HG03439 (cell line): Measurements from ENCODE around the gene PKLR.
A peak's percentile ranks its signal among the peaks of the same experiment; 100 is the strongest.
"Not testable (repeated sequence)": the region's sequence is repeated elsewhere in the genome, so short reads cannot be mapped to it uniquely, and the experiment has no call there.

Source experiments
- ATAC-seq: cut with Tn5 transposase; IDR thresholded peaks from one replicate; pipeline ENCODE4 v1.9.1; 2021; ENCODE audit warnings: mild to moderate bottlenecking, moderate library complexity; ENCODE audit not compliant: unreplicated experiment

PKLR gene

DNA sequence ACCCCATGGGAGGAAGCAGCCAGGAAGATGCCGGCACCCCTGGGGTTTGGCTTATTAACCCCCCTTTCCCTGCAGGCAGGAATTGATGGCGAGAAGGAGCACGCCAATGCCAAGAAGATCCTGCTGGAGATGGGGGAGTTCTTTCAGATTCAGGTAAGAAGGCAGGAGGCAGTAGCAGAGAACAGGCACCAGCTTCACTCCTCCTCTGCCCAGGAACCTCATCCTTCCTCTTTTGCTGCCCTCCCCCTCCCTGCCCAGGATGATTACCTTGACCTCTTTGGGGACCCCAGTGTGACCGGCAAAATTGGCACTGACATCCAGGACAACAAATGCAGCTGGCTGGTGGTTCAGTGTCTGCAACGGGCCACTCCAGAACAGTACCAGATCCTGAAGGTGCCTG, 18.3 kb upstream of the PKLR start:
- no peak for ATAC-seq

DNA sequence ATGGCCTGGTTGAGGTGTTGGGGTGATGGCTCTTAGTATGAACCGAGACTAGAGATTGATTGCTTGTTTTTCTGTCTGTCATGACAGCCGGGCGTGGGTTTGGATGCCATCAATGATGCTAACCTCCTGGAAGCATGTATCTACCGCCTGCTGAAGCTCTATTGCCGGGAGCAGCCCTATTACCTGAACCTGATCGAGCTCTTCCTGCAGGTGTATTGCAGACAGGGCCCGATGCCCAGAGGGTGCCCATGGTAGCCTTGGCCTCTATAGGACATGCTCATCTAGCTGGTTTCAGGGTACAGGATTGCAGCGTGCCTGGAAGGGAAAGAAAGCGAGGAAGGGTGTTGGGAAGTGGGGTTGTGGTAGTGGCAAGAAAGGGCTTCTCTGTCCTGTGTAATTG, 16.8 kb upstream of the PKLR start:
- ATAC-seq = no peak

- ATAC-seq = no peak
Measured at GRCh38 chr1:155316922-155317321, 15.7 kb upstream of the PKLR start.

- no peak for ATAC-seq
Measured at GRCh38 chr1:155313261-155313660, 12.0 kb upstream of the PKLR start.

DNA sequence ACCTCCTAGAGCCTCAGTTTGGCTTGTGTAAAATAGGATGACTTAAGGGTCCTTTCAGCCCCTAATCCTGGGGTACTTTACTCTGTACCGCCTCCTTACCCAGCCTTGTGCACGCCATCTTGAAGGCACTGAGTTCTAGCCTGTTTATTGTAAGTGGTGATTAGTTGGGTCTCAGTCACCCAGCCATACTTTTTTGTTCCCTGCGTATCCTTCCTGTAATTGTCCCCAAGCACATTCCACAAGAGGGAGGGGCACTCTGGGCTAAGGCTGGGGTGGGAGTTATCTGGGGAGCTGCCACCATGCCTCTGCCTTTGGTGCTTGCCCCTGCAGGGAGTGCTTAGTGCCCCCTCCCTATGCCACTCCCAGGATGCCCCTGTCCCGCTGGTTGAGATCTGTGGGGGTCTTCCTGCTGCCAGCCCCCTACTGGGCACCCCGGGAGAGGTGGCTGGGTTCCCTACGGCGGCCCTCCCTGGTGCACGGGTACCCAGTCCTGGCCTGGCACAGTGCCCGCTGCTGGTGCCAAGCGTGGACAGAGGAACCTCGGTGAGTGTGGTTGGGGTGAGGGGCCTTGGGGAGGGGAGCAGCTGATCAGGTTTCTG, 8.3 kb upstream of the PKLR start:
- no peak for ATAC-seq

GRCh38 chr1:155308493-155309422, 7.5 kb upstream of the PKLR start, which contains the start of gene FDPS:
FDPS (plus strand) TSS chr1:155308866; CDS start chr1:155309790, 924 bp downstream.
- ATAC-seq = peak; percentile 92

GRCh38 chr1:155307247-155307740, 6.1 kb upstream of the PKLR start:
- no peak for ATAC-seq

GRCh38 chr1:155305881-155306391, 4.7 kb upstream of the PKLR start:
- no peak for ATAC-seq

DNA sequence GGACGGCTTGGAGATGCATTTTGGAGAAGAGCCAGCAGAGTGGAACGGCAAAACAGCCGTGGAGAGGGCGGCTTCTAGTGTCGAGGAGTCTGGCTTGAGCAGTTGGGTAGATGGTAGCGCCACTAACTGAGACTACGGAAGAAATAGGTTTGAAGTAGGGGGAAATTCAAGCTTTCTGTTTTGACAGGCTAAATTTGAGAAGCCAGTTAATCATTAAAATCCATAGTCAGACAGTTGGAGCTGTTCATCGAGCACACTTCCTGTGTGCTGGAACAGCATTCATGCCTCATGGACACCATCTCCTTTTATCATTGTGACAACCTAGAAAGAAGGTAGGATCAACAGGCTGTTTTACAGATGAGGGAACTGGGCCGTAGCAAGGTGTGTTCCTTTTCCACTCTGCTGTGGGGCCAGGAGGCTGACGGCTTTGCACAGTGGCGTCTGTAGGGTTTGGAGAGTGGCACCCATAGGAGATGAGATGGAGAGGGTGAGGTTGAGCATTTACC, 3.4 kb upstream of the PKLR start:
- no peak for ATAC-seq

- ATAC-seq = no peak
Measured at GRCh38 chr1:155300553-155301329, 497 bp downstream of the PKLR start.

GRCh38 chr1:155300024-155300423, 1.2 kb downstream of the PKLR start:
- ATAC-seq = no peak

GRCh38 chr1:155297384-155297783, 3.9 kb downstream of the PKLR start:
- no peak for ATAC-seq

DNA sequence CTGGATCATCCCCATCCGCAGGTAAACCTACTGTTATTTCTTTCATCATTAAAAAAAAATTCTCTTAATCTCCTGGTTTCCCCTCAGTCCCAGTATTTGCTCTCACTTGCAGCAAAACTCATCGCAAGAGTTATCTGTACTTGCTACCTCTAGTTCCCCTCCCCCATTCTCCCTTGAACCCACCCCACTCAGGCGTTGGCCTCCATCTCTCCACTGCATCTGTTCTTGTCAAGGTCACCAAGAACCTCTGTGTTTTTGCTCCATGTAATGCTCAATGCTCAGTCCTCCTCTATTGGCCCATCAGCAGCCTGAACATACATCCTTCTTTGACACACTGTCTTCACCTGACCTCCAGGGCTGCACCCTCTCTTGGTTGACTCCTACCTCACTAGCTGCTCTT, 4.6 kb downstream of the PKLR start:
- ATAC-seq = no peak

DNA sequence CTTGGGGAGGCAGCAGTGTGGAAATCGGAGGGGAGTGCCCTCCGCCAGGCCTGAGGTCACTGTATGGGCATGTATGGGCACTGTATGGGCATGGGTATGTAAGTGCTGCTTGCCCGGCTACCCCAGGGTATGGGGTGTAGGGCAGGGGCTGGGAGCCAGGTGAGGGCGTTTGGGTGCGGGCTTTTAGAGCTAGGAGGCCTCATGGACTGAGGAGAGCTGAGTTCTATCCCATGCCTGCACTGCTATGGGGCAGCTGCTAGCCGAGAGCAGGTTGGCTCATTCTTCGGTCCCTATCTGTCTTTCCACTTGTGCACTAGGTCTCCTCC, 5.3 kb downstream of the PKLR start:
- no peak for ATAC-seq

DNA sequence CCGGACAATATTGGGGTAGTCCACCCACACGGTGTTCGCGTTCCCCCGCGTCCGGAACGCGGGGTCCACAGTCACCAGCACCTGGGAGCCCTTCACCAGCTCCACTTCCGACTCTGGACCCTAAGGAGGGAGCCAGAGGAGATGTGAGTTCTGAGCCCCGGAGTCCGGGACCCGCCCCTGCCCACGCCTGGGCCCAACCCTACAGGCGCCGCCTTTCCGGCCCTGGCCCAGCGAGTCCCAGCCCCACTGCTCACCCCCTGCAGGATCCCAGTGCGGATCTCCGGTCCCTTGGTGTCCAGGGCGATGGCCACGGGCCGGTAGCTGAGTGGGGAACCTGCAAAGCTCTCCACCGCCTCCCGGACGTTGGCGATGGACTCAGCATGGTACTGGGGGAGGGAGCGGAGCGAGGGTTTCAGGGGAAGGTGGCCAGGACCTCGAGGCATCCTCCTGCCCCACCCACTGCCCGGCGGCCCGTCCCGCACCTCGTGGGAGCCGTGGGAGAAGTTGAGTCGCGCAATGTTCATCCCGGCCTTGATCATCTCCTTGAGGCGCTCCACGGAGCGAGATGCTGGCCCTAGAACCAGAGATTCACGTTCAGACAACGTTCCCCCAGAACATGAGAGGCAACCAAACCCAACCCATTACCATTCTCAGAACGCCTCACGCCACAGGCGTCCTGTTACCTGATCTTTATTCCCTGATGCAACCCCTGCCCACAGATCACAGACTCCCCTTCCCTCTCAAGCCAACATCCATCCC, 5.9 kb downstream of the PKLR start:
- ATAC-seq = no peak

- no peak for ATAC-seq
Measured at GRCh38 chr1:155294520-155295182, 6.6 kb downstream of the PKLR start.

DNA sequence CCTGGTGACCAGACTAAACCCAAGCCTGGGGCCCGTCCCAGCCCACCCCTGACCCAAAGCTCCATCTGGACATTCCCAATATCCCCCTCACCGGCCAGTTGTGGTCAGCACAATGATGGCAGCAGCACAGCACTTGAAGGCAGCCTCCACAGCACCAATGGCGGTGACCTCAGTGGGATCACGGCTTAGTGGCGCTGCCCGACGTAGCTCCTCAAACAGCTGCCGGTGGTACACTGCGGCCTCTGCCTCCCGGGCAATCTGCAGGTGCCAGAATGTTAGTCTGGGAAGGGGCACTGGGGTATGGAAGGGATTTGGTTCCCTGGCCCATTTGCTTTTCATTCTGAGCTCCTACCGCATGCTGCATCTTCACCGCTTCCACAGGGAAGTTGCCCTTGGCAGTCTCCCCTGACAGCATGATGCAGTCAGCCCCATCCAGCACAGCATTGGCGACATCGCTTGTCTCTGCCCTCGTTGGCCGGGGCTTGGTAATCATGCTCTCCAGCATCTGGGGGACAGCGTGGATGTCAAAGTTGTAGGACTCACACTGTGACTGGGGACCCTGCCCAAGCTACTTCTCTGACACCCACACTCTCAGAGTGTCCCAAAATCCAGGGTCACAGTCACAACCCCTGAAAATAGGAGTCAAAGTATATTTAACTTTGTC, 8.0 kb downstream of the PKLR start:
- ATAC-seq = no peak

GRCh38 chr1:155291006-155291405, 10.2 kb downstream of the PKLR start:
- ATAC-seq = not testable (repeated sequence)

- no peak for ATAC-seq
Measured at GRCh38 chr1:155287987-155288543, 13.2 kb downstream of the PKLR start.
